NOMO-1 treated with DMSO at 0.1 percent for 48 hours (cell line): ENCODE data around the gene SRL.
"Not testable (repeated sequence)": the region's sequence is repeated elsewhere in the genome, so short reads cannot be mapped to it uniquely, and the experiment has no call there.

Source experiments
- DNase-seq: peaks from one replicate; lab custom pipeline; 2025; ENCODE audit not compliant: unreplicated experiment; lab: John Stamatoyannopoulos, UW

Gene SRL

DNA sequence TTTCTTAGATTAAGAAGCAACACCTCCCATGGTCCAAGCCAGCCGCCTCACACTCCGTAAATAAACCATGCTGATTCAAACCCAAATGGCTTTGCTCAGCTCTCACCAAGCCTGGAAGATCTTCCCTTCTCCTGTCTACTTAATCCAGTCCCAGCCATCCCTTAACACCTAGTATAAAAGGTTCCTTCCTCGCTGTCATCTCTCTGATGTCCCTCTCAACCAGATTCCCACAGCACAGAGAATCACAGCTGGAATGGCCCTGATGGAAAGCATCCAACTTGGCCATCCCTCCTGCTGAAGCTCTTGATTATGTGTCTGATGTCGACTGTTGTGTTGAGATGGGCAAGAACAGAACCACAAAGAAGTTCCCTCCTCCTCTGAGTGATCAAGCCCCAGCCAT, 75.1 kb downstream of the SRL start:
- no peak for DNase-seq

DNA sequence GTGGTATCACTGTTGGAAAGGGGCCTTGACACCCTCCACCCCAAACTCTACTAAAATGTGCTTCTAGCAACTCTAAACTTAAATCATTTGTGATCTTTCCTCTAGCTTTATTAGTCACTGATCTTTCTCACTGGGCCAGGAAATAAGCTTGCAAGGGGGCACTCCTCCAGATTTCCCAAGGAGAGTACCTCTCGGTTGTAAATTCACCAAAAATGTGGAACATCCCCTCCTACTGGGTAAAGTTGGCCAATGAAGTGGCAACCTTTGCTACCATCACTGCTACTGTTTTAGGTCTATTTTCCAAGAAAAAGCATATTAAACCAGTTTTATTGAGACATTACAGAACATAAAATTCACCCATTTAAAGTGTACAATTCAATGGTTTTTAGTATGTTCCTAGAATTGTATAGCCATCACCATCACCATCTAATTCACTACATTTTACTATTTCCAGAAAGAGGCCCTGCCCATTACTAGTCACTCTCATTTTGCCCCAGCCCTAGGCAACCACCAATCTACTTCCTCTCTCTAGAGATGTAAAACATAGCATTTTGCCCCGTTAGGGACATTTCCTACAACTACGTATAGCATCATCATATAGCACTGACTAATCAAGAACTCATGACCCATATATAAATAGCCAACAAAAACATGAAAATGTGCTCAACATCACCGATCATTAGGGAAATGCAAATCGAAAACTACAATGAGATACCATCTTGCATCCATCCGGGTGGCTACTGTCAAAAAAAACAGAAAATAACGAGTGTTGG, 81.0 kb downstream of the SRL start:
- DNase-seq, result peak; percentile 32

DNA sequence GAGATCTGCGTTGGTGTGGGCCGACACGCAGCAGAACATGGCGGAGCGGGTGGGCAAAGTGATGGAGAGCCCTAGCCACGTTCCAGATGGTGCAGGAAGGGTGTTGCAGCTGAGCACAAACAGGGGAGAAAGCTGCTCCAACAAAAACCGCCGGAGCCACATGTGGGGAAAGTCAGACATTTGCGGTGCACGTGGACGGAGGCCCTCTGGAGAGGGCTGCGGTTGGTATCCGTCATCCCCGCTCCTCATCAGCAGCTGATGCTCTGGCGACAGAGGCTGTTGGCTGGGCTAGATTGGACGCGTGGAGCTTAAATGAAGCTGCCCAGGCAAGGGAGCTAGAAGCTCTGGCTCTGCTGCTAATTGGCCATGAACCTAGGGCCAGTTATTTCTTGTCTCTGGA, 82.2 kb downstream of the SRL start:
- no peak for DNase-seq

DNA sequence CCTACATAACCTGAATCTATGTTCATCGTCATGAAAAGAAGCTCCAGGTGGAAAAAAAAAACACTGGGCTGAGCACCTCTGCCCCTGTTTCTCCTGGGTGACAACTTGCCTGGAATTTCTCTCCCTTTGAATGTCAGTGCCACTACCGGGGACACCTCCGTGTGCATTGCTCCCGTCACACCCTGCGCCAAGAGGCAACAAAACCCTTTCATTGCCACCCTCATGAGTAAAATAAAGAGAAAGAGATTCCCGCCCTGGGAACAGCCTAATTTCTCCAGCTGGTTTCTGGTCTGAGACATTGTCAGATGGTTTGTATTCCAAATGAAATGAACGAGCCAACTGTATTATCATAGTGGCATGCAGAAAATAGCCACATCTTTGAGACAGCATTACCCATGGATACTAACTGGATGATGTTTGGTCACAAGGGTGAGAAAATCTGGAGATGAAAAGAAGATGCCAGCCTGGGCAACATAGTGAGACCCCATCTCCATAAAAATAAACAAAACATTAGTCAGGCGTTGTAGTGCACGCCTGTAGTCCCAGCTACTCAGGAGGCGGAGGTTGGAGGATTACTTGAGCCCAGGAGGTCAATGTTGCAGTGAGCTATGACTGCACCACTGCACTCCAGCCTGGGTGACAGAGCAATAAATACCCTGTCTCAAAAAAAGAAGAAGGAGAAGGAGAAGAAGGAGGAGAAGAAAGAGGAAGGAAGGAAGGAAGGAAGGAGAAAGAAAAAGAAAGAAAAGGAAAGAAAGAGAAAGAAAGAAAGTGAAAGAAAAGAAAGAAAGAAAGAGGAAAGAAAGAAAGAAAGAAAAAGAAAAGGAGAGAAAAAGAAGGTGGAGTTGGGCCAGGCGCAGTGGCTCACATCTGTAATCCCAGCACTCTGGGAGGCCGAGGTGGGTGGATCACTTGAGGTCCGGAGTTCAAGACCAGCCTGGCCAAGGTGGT, 83.5 kb downstream of the SRL start:
- no peak for DNase-seq

DNA sequence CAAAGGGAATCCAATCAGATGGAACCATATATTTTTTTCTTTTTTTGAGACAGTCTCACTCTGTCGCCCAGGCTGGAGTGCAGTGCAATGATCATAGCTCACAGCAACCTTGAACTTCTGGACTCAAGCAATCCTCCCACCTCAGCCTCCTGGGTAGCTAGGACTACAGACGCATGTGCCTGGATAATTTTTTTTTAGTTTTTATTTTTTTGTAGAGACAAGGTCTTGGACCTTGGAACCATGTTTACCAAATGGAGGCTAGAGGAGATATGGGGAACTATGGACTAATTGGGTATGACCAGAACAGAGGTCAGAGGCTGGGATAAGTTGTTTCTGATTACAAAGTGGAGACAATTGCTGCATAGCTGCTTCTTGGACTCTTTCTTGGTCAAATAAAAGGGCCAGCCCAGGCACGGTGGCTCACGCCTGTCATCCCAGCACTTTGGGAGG, 84.5 kb downstream of the SRL start:
- DNase-seq, result no peak

DNA sequence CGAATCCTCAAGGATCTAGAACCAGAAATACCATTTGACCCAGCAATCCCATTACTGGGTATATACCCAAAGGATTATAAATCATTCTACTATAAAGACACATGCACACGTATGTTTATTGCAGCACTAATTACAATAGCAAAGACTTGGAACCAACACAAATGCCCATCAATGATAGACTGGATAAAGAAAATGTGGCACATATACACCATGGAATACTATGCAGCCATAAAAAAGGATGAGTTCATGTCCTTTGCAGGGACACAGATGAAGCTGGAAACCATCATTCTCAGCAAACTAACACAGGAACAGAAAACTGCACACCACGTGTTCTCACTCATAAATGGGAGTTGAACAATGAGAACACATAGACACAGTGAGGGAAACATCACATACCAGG, 85.4 kb downstream of the SRL start:
- DNase-seq, result not testable (repeated sequence)

DNA sequence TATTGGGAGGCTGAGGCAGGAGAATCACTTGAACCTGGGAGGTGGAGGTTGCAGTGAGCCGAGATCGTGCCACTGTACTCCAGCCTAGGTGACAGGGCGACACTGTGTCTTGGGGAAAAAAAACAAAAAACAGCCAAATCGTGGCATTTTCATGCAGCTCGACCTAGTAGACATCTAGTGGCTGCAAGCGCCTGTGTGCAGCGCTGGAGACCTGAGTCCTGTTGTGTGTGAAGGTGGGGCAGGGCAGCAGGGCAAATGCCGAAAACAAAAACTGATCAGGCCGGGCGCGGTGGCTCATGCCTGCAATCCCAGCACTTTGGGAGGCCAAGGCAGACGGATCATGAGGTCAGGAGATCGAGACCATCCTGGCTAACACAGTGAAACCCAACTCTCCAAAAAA, 88.5 kb downstream of the SRL start:
- DNase-seq, result not testable (repeated sequence)

DNA sequence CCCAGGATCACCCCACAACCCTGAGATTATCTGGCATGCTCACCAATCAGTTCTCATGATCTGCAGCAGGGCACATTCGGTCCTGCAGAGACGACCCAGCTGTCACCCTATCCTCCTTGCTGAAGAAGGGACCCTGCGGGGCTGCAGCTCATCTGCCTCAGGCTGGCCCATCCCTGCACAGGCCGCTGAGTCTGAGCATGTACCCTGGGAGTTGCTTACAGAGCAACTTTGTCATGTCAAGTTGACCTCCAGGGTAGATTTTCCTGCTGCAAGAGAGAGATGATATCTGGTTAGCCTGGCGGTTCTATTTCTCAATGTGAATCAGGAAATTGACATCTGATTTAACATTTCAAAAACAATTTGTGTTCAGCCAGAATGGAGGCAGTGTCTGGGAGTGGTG, 89.6 kb downstream of the SRL start:
- no peak for DNase-seq

DNA sequence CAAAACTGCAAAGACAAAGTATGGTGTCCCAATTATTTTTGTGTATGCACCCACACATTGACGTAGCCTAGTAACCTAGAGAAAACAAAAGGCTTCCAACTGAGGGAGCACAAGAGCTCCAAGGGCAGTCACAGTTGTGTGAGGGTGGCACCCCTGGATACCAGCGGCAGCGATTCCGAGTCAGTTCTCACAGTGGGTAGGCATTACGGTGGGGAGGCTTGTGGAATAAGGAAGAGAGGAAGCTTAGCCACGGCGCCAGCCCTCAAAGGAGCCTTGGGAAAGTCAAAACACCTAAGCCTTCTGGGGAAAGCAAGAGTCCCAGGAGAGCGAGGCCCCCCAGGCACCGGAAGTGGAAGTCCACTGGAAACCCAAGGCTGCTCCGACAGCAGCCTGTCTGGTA, 94.6 kb downstream of the SRL start:
- DNase-seq, result no peak

DNA sequence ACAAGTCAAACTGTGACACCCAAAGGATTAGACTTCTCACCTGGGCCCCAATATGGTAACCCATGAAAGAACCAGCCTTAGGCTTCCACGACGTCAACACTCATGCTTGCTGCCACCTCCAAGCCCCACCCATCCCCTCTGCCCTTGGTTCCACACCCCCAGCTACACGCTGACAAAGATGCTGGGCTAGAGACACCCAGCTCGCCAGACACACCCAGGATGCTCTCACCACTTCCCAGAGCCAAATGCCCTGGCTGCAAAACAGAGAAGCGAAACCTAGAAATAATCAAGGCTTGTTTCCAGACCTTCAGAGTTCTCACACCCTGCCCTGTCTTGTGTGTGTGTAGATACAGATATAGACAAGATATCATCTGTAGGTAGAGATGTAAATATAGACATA, 99.6 kb downstream of the SRL start:
- peak; percentile 90 for DNase-seq

DNA sequence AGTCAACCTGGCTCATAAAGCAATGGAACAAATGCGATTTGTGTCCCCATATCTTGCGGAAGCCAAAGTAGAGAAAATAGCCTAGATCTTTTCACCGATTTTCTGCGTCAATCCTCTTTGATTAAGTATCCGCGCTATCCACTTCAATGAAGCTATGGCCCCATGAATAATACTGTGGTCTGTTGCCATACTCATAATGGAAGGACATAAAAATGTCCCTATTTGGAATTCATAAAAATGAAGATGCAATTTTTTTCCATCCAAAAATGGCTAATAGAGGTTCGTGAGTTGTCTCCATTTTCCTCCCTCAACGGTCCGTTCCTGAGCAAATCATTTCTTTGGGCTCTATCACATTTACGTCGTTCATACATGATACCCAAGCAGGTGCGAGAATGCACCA, 100.3 kb downstream of the SRL start:
- no peak for DNase-seq

DNA sequence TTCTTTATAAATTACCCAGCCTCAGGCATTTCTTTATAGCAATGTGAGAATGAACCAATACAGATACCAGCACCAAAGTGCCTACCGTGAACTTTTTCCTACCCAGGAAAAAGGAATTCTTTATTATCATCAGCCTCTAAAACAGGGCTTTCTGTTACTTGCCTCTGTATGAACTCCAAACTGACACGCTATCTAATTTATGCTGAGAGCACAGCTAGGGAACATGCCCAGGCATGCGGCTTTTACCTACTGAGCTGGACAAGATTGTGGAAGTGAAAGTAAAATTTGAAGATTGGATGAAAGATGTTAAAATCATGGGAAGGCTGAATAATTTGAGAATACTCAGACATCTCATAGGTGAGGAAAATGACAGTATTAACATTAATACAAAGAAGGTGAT, 101.2 kb downstream of the SRL start:
- DNase-seq, result peak; percentile 92

DNA sequence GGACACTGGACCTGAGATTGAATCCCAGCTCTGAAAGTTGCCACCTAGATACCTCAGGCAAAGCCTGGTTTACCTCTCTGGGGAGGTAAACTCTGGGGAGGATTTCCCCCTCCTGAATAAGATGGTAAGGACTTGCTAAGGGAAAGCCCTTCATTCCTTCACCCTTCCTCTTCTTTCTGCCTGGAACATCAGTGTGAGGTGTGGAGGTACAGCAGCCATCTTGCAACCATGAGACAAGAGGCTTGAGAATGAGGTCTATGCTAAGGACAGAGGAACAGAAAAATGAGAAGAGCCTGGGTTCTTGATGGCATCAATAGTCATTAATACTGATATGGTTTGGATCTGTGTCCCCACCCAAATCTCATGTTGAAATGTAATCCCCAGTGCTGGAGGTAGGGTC, 101.9 kb downstream of the SRL start:
- no peak for DNase-seq
